Natural killer cell (primary cell): ENCODE data around the gene NEO1. TPM values are rescaled to one million over a fixed set of nuclear protein-coding genes. Genes with fewer than 3 reads are reported as not detected.

Experiments
- ATAC-seq, 3 donors: fragments of 150-1000 bp in 2 of 3; fragments of 200-7000 bp in 1 of 3; cut with Tn5 transposase; 1 replicate in 1 of 3; 2 replicates in 2 of 3; pipeline ENCODE4 v1.10.0; 2021; ENCODE audit warnings: mild to moderate bottlenecking in 2 of 3, moderate library complexity in 2 of 3
- DNase-seq, 2 donors: peaks; one replicate each; pipeline versions ENCODE4 v3.0.0 to v3.0.0-alpha.2; 2013 to 2021; ENCODE audit warnings: mixed read lengths in 1 of 2
- H3K27ac ChIP-seq: one replicate; pipeline ENCODE4 v1.5.1; 2013; ENCODE audit warnings: mild to moderate bottlenecking, low read length
- H3K27me3 ChIP-seq: one replicate; pipeline ENCODE4 v1.6.1; 2013; ENCODE audit warnings: low read length; ENCODE audit not compliant: control insufficient read depth, insufficient read depth
- H3K36me3 ChIP-seq: one replicate; pipeline ENCODE4 v1.6.1; 2013; ENCODE audit warnings: low read length; ENCODE audit not compliant: control insufficient read depth, insufficient read depth
- H3K4me1 ChIP-seq: one replicate; pipeline ENCODE4 v1.6.1; 2013; ENCODE audit warnings: low read length; ENCODE audit not compliant: control insufficient read depth, insufficient read depth
- H3K4me3 ChIP-seq: one replicate; pipeline ENCODE4 v1.5.1; 2013; ENCODE audit warnings: low read length
- H3K9me3 ChIP-seq: one replicate; pipeline ENCODE4 v1.6.1; 2013; ENCODE audit warnings: low read length; ENCODE audit not compliant: control insufficient read depth, insufficient read depth
- H3K27ac Mint-ChIP-seq, 2 donors: one replicate each; pipeline ENCODE4 v1.8.0; 2022; ENCODE audit warnings: mild to moderate bottlenecking in 2 of 2, mixed read lengths in 2 of 2, moderate library complexity in 1 of 2
- H3K27me3 Mint-ChIP-seq, 2 donors: one replicate each; pipeline ENCODE4 v1.8.0; 2022; ENCODE audit warnings: low read depth in 2 of 2, mixed read lengths in 2 of 2
- H3K36me3 Mint-ChIP-seq: one replicate; pipeline ENCODE4 v1.8.0; 2022; ENCODE audit warnings: mixed read lengths
- H3K4me1 Mint-ChIP-seq, 2 donors: one replicate each; pipeline ENCODE4 v1.8.0; 2022; ENCODE audit warnings: mixed read lengths in 2 of 2
- H3K4me3 Mint-ChIP-seq: one replicate; pipeline ENCODE4 v1.8.0; 2022; ENCODE audit warnings: mild to moderate bottlenecking, moderate library complexity, mixed read lengths
- H3K9me3 Mint-ChIP-seq, 2 donors: one replicate each; pipeline ENCODE4 v1.8.0; 2022; ENCODE audit warnings: mixed read lengths in 2 of 2
- CTCF ChIP-seq: fragments of 200-600 bp; IDR thresholded peaks from one replicate; pipeline ENCODE4 v1.8.0; 2022; ENCODE audit warnings: antibody characterized with exemption
- WGBS: methylation state at CpG from one replicate; pipeline ENCODE4 v1.1.7; 2013; ENCODE audit warnings: missing lambda C conversion rate; ENCODE audit not compliant: insufficient coverage; 5-methylcytosine and 5-hydroxymethylcytosine counted together
- intact Hi-C: fragments of 100-400 bp; cut with micrococcal nuclease; formaldehyde crosslinking; loops from one replicate; pipeline ENCODE4 v1.14.2; 2022
- total RNA-seq, 4 donors: library from RNA; stranded (reverse); fragments of 120-200 nt in 1 of 4; gene quantifications; one replicate each; pipeline versions ENCODE4 v1.2.3 to v1.2.4, GENCODE V29; 2013 to 2022

NEO1 gene
- total RNA-seq, 3 donors from 2014 or later (not counting 1 experiment from before 2014, with no cell fraction given): 16.3 to 19.0 (median 17.4) TPM

- Histone ChIP-seq H3K27ac (no peak overlapping the region), H3K27me3 (no peaks in the 10 kb centered on the region), H3K4me3 (no peak overlapping the region), H3K4me1 (no peaks in the 10 kb centered on the region), H3K9me3 (no peaks in the 10 kb centered on the region), H3K36me3 (no peaks in the 10 kb centered on the region)
- TF ChIP-seq CTCF: no peak
- Mint-ChIP-seq H3K27ac (no peak overlapping the region), H3K27me3 (peaks cover 37 to 43% of the 10 kb centered on the region in 2 donors), H3K4me1 (no peaks in the 10 kb centered on the region), H3K36me3 (no peaks in the 10 kb centered on the region), H3K4me3 (no peak overlapping the region), H3K9me3 (no peaks in the 10 kb centered on the region)
- WGBS: 88% methylated on average over 4 of the region's 5 CpGs
- ATAC-seq: no peak
- DNase-seq: no peak
- intact Hi-C loops: no loop called here
These were observed 30.1 kb upstream of the NEO1 start for GRCh38 chr15:73022161-73022560.

- Histone ChIP-seq H3K27me3 (no peaks in the 10 kb centered on the region), H3K27ac (no peak overlapping the region), H3K4me3 (no peak overlapping the region), H3K4me1 (no peaks in the 10 kb centered on the region), H3K9me3 (no peaks in the 10 kb centered on the region), H3K36me3 (no peaks in the 10 kb centered on the region)
- ATAC-seq (no peak), DNase-seq (no peak)
- H3K9me3 Mint-ChIP-seq: no peaks in the 10 kb centered on the region
- H3K27ac Mint-ChIP-seq: no peak overlapping the region
- no peaks in the 10 kb centered on the region for H3K4me1 Mint-ChIP-seq
- 90% methylated on average over 3 of the region's 3 CpGs for WGBS
- peaks cover 44 to 52% of the 10 kb centered on the region in 2 donors for H3K27me3 Mint-ChIP-seq
- no peak overlapping the region for H3K4me3 Mint-ChIP-seq
- no peak for TF ChIP-seq CTCF
- H3K36me3 Mint-ChIP-seq: no peaks in the 10 kb centered on the region
- intact Hi-C loops: no loop called here
These were observed 29.2 kb upstream of the NEO1 start for GRCh38 chr15:73023071-73023470.

- H3K27me3 Mint-ChIP-seq: peaks cover 42 to 48% of the 10 kb centered on the region in 2 donors
- H3K9me3 ChIP-seq: no peaks in the 10 kb centered on the region
- intact Hi-C loops: no loop called here
- H3K4me1 ChIP-seq: no peaks in the 10 kb centered on the region
- no peaks in the 10 kb centered on the region for H3K27me3 ChIP-seq
- H3K36me3 ChIP-seq: no peaks in the 10 kb centered on the region
- no peak overlapping the region for H3K4me3 ChIP-seq
- ATAC-seq: no peak
- DNase-seq: no peak
- H3K27ac ChIP-seq: no peak overlapping the region
- H3K9me3 Mint-ChIP-seq: no peaks in the 10 kb centered on the region
- no peaks in the 10 kb centered on the region for H3K4me1 Mint-ChIP-seq
- no peak overlapping the region for H3K27ac Mint-ChIP-seq
- no peaks in the 10 kb centered on the region for H3K36me3 Mint-ChIP-seq
- TF ChIP-seq CTCF: no peak
- H3K4me3 Mint-ChIP-seq: no peak overlapping the region
- 93% methylated on average over 4 of the region's 4 CpGs for WGBS
These were observed 28.1 kb upstream of the NEO1 start for GRCh38 chr15:73024168-73024567.

- peaks cover 33 to 39% of the 10 kb centered on the region in 2 donors for H3K27me3 Mint-ChIP-seq
- no peaks in the 10 kb centered on the region for H3K9me3 Mint-ChIP-seq
- H3K4me1 Mint-ChIP-seq: no peaks in the 10 kb centered on the region
- no peak overlapping the region for H3K4me3 ChIP-seq
- H3K27ac Mint-ChIP-seq: no peak overlapping the region
- H3K27ac ChIP-seq: no peak overlapping the region
- DNase-seq (no peak), ATAC-seq (no peak)
- no peaks in the 10 kb centered on the region for H3K4me1 ChIP-seq
- H3K36me3 Mint-ChIP-seq: no peaks in the 10 kb centered on the region
- no peaks in the 10 kb centered on the region for H3K9me3 ChIP-seq
- no peaks in the 10 kb centered on the region for H3K27me3 ChIP-seq
- H3K36me3 ChIP-seq: no peaks in the 10 kb centered on the region
- TF ChIP-seq CTCF: no peak
- no peak overlapping the region for H3K4me3 Mint-ChIP-seq
- intact Hi-C loops: no loop called here
- WGBS: 48% methylated on average over 3 of the region's 4 CpGs
These were observed 25.7 kb upstream of the NEO1 start for GRCh38 chr15:73026511-73027054.
